ENCODE data around the gene FBLL1. TPM values are rescaled to one million over a fixed set of nuclear protein-coding genes. Genes with fewer than 3 reads are reported as not detected.

FBLL1 gene
- total RNA-seq, 6 experiments from 2014 or later = 0.26 to 0.49 (median 0.38) TPM; not detected in 3

DNA sequence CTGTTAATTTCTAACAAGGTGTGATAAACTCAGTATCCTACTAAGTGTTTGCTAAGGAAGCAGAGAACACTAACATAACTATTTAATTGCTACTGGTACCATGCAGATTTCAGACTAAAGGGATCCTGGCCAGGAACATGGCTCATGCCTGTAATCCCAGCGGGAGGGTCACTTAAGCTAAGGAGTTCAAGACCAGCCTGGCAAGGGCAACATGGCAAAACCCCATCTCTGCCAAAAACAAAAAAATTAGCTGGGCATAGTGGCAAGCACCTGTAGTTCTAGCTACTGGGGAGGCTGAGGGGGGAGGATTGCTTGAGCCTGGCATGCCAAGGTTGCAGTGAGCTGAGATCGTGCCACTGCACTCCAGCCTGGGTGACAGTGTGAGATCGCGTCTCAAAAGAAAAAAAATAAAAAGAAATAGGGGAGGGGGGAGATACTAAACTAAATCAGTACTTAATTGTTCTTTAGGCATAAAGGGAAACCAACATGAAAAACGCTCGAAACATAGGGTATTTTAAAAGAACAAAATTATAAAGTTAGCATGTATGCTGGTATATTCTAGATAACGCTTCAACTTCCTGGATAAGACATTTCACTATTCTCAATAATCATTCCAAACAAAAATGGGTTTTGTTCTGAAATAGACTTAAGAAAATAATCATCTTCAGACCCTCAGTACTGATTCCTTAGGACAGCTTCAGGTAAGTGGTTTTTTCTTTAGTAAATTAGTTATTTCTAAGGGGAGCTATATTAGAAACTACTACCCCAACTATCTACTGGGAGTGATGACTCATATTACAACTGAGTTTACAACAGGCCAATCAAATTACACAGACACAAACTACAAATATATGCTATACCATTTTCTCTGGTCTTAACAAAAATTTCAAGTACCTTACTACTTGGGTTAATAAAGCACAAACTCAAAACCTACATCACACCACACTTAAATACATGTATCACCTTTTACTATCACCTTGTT, 46.6 kb downstream of the FBLL1 start:
- ATAC-seq (no peak), DNase-seq (no peak)
- TF ChIP-seq POLR2A (IDR thresholded peaks at IDR 0.05) = no peak
- TF ChIP-seq, protein P1, sequence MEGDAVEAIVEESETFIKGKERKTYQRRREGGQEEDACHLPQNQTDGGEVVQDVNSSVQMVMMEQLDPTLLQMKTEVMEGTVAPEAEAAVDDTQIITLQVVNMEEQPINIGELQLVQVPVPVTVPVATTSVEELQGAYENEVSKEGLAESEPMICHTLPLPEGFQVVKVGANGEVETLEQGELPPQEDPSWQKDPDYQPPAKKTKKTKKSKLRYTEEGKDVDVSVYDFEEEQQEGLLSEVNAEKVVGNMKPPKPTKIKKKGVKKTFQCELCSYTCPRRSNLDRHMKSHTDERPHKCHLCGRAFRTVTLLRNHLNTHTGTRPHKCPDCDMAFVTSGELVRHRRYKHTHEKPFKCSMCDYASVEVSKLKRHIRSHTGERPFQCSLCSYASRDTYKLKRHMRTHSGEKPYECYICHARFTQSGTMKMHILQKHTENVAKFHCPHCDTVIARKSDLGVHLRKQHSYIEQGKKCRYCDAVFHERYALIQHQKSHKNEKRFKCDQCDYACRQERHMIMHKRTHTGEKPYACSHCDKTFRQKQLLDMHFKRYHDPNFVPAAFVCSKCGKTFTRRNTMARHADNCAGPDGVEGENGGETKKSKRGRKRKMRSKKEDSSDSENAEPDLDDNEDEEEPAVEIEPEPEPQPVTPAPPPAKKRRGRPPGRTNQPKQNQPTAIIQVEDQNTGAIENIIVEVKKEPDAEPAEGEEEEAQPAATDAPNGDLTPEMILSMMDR (IDR thresholded peaks at IDR 0.05) = no peak
- intact Hi-C loops (cut with DNase I) = no loop called here
- H3K4me1 ChIP-seq = peaks cover 0 to 25% (median 8%) of the 10 kb centered on the region in 4 donors
- H3K4me3 ChIP-seq = no peak overlapping the region
- H3K36me3 ChIP-seq = no peaks in the 10 kb centered on the region
- H3K27me3 ChIP-seq = no peaks in the 10 kb centered on the region
- no peak overlapping the region for H3K27ac ChIP-seq
- no peaks in the 10 kb centered on the region for H3K9me3 ChIP-seq
- WGBS (ENCODE audit: insufficient coverage, low coverage, low lambda C conversion rate, missing lambda C conversion rate) = 56% methylated on average over 7 of the region's 7 CpGs

DNA sequence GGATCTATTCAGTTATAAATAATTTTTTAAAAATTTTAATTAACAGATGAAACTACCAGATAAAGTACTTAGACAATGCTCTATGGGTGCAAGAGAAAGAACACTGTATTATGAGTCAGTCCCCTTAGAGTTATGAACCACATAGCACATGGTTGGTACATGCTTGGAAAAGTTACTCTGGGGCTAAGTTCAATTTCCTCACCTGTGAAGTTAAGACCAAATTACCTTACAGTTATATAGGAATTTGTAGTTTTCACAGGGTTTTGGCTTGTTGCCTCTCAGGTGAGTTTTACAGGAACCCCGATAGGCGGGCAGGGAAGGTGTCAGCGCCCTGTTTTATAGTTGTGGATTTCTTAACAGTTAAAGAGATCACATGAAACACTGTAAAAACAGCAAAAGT, 48.9 kb downstream of the FBLL1 start:
- H3K27ac ChIP-seq = peak overlapping the region; percentile 94 to 97 (median 96)
- H3K4me1 ChIP-seq = peaks cover 0 to 25% (median 8%) of the 10 kb centered on the region in 4 donors
- intact Hi-C loops (cut with DNase I) = no loop called here
- no peak for TF ChIP-seq POLR2A (IDR thresholded peaks at IDR 0.05)
- H3K36me3 ChIP-seq = no peaks in the 10 kb centered on the region
- H3K4me3 ChIP-seq = peak overlapping the region; percentile 91 to 99 (median 97)
- H3K9me3 ChIP-seq = no peaks in the 10 kb centered on the region
- no peak for DNase-seq
- 8% methylated on average over 3 of the region's 3 CpGs for WGBS (ENCODE audit: insufficient coverage, low coverage, low lambda C conversion rate, missing lambda C conversion rate)
- H3K27me3 ChIP-seq = no peaks in the 10 kb centered on the region
- peak in 1 of 4 donors; percentile 22 for ATAC-seq

DNA sequence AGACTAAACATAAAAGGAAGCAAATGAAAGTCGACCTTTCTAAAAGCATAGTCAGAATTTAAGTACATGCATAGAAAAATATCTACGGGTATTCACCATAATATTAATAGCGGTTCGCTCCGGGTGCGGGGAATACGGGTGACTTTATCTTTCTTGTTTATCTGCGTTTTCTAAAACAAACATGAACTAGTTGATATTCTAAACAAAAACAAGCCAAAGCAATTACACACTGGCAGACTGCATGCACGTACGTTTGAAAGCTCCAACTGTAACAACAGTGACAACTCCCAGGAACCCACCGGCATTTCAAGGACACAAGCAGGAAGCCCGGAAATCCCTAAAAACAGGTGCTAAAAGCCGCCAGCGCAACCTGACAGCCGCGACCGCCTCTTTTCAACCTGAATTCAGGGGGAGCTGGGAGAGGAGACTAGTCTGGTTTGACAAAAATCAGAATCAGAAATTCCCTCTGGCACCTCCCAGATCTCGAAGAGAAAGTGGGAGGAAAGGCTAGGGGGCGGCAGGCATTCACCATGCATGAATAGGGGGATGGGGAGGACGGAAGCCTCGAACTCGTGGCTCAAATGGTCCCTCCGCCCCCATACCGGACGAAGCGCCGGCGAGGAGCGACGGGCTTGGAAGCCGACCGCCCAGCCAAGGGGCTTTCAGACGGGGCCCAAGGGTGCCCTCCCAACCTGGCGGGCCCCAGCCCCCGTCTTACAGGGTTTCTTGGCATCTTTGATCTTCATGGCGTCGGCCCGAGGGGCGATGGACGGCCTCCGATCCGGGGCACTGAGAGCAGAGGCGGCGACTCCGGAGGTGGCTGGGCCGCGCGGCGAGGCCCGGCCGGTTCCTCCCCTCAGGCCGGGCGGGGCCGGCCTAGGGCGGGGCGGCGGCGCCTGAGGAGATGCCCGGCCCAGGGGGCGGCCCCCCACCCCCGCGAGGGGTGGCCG, 49.7 kb downstream of the FBLL1 start, which contains the start of gene PANK3:
Gene PANK3 (minus strand): TSS at position 831 of the 950 bp plus-strand sequence. CDS start 85 bp downstream, at position 746.
- DNase-seq (no peak), ATAC-seq (peak; percentile 77 to 91 (median 84))
- Histone ChIP-seq H3K4me3 (peak within 1 kb of the TSS; percentile 91 to 99 (median 97)), H3K4me1 (peaks cover 0 to 25% (median 8%) of the 10 kb centered on the region in 4 donors), H3K27me3 (no peaks in the 10 kb centered on the region), H3K27ac (peak within 1 kb of the TSS; percentile 94 to 97 (median 96)), H3K36me3 (no peaks in the 10 kb centered on the region), H3K9me3 (no peaks in the 10 kb centered on the region)
- intact Hi-C loops (cut with DNase I) = no loop called here
- TF ChIP-seq, protein P1 (IDR thresholded peaks at IDR 0.05) = no peak
- TF ChIP-seq POLR2A (IDR thresholded peaks at IDR 0.05) = peak; percentile 84
- WGBS (ENCODE audit: insufficient coverage, low coverage, low lambda C conversion rate, missing lambda C conversion rate) = under 1% methylated on average over 29 of the region's 63 CpGs

DNA sequence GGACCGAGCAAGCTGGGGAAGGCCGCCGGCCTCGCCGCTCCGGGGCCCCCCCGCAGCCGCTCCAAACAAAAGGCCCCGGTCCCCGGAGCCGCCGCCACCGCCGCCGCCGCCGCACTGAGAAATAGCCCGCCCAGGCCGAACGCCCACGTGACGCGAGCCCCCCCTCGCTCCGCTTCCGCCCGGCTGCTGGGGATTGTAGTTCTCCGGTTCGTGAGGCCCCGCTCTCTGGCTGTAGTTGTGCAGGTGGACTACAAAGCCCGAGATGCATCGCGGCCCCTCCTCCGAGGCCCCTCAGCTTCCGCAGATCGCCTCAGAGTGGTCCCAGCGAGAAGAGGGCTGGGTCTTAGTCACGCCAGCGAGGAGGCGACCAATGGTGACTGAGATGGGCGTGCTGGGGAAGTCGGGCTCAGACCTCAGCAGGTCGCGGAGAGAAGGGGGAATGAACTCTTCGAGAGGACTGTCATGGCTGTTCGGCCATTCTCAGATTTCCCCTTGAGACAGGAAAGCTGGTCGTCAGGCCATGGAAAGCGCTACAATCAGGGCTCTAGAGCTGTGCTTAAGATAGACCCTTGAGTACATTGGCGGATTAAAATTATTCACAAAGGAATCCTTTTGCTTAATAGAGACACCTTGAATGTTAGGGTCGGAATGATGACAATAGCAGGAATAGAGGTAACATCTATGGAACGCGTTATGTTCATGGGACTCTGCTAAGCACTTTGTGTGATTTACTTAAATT, 50.6 kb downstream of the FBLL1 start:
- Histone ChIP-seq H3K27me3 (no peaks in the 10 kb centered on the region), H3K36me3 (no peaks in the 10 kb centered on the region), H3K27ac (peak overlapping the region; percentile 94 to 97 (median 96)), H3K4me1 (peaks cover 0 to 25% (median 8%) of the 10 kb centered on the region in 4 donors), H3K9me3 (no peaks in the 10 kb centered on the region), H3K4me3 (peak overlapping the region; percentile 91 to 99 (median 97))
- ATAC-seq = peak; percentile 94 to 98 (median 95)
- intact Hi-C loops (cut with DNase I) = no loop called here
- 2% methylated on average over 18 of the region's 52 CpGs for WGBS (ENCODE audit: insufficient coverage, low coverage, low lambda C conversion rate, missing lambda C conversion rate)
- TF ChIP-seq POLR2A (IDR thresholded peaks at IDR 0.05) = peak; percentile 83
- TF ChIP-seq, protein P1 (IDR thresholded peaks at IDR 0.05) = no peak
- DNase-seq = peak; percentile 98 to 99 (median 99)

Data from right lobe of liver (tissue), 6 donors.